IPS DF 6.9 (cell line): ENCODE data around the gene IL1R2.
"Not testable (repeated sequence)": the region's sequence is repeated elsewhere in the genome, so short reads cannot be mapped to it uniquely, and the experiment has no call there.

ENCODE experiments used
- DNase-seq: peaks from one replicate; pipeline ENCODE4 v3.0.0-alpha.2; 2013; ENCODE audit warnings: low read depth, low spot score
- H3K27ac ChIP-seq: one replicate; pipeline ENCODE4 v1.5.1; 2013; ENCODE audit warnings: low read length, control low read depth
- H3K27me3 ChIP-seq: 2 replicates; pipeline ENCODE4 v1.6.1; 2013; ENCODE audit warnings: mild to moderate bottlenecking, low read length; ENCODE audit not compliant: control insufficient read depth, insufficient read depth
- H3K36me3 ChIP-seq: 2 replicates; pipeline ENCODE4 v1.6.1; 2013; ENCODE audit warnings: low read length; ENCODE audit not compliant: control insufficient read depth, insufficient read depth
- H3K4me1 ChIP-seq: 2 replicates; pipeline ENCODE4 v1.6.1; 2013; ENCODE audit warnings: low read length; ENCODE audit not compliant: control insufficient read depth, insufficient read depth
- H3K4me3 ChIP-seq: 2 replicates; pipeline ENCODE4 v1.5.1; 2013; ENCODE audit warnings: mild to moderate bottlenecking, low read length
- H3K9me3 ChIP-seq: 2 replicates; pipeline ENCODE4 v1.6.1; 2013; ENCODE audit warnings: low read length, inconsistent platforms; ENCODE audit not compliant: control insufficient read depth, insufficient read depth
- WGBS: extraction: QIAGEN DNeasy Blood & Tissue Kit; methylation state at CpG from one replicate; pipeline ENCODE4 v1.1.7; 2013; ENCODE audit warnings: mixed read lengths, missing lambda C conversion rate; ENCODE audit not compliant: insufficient read length, insufficient coverage; 5-methylcytosine and 5-hydroxymethylcytosine counted together

The IL1R2 gene

DNA sequence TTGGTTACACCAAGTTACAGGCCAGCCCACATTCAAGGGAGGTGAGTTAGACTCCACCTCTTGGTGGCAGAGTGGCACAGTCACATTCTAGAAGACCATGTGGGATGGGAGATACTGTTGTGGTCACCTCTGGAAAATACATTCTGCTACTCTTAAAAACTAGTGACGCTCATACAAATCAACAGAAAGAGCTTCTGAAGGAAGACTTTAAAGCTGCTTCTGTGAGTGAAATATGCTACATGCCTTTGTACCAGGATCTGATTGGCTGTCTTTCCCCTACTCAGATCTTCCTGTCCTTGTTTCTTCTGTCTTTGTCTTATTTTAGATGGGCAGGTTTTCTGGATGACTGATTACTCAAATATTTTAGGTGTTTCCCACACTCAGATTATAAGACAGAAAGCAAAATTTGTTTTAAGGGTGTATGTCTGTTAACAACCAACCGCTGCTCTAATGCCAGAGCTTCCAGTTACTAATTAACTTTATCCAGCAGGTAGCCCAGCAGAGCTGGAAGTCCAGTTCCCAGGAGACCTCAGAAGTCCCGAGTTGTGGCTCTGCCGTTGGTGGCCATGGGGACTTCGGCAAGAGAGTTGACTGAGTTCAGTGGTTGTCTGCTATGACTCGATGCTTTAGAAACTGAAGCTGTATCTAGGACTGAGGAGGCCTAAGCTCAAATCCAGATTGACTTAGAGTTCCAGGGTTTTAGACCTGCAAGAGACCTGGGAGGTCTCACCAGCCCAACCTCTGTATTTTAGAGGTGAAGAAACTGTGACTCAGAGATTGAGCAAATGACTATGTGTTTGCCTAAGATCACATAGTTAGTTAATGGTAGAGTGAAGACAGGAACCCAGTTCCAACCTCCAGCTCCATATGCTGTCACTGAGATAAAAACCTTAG lies 7.4 kb downstream of the IL1R2 start:
- WGBS, result no CpG with 5 or more reads among the region's 6 CpGs
- Histone ChIP-seq H3K27me3 (no peaks in the 10 kb centered on the region), H3K9me3 (0 out of 2 replicates have a peak, but pooled peaks cover 2% of the 10 kb centered on the region), H3K4me3 (no peak overlapping the region), H3K4me1 (no peaks in the 10 kb centered on the region), H3K27ac (no peak overlapping the region), H3K36me3 (no peaks in the 10 kb centered on the region)
- no peak for DNase-seq

DNA sequence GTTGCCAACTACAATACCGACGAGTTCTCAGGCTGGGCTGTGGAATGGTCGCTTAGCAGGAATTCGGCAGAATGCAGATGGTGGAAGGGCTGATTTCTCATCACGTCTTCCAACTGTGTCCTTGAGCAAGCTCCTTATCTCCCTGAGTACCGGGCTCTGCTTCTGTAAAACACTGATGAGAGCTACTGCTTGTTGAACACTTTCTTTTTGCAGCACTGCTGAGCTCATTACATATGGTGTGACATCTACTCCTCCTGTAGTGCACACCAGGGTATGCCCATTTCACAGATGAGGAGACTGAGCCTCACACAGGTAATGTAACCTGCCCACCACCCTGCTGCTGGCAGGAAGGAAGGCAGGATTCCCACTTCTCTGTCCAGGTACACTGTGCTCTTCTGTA lies 8.3 kb downstream of the IL1R2 start:
- Histone ChIP-seq H3K27ac (no peak overlapping the region), H3K4me3 (no peak overlapping the region), H3K4me1 (no peaks in the 10 kb centered on the region), H3K9me3 (0 out of 2 replicates have a peak, but pooled peaks cover 2% of the 10 kb centered on the region), H3K27me3 (no peaks in the 10 kb centered on the region), H3K36me3 (no peaks in the 10 kb centered on the region)
- no CpG with 5 or more reads among the region's 6 CpGs for WGBS
- DNase-seq, result no peak

- DNase-seq, result no peak
- no CpG with 5 or more reads among the region's 7 CpGs for WGBS
- Histone ChIP-seq H3K4me3 (no peak overlapping the region), H3K27me3 (no peaks in the 10 kb centered on the region), H3K9me3 (0 out of 2 replicates have a peak, but pooled peaks cover 2% of the 10 kb centered on the region), H3K4me1 (peaks cover under 1% of the 10 kb centered on the region; the same call in 1 of the 2 replicates), H3K27ac (no peak overlapping the region), H3K36me3 (no peaks in the 10 kb centered on the region)
Observed at GRCh38 chr2:102000813-102001766, 9.3 kb downstream of the IL1R2 start.

DNA sequence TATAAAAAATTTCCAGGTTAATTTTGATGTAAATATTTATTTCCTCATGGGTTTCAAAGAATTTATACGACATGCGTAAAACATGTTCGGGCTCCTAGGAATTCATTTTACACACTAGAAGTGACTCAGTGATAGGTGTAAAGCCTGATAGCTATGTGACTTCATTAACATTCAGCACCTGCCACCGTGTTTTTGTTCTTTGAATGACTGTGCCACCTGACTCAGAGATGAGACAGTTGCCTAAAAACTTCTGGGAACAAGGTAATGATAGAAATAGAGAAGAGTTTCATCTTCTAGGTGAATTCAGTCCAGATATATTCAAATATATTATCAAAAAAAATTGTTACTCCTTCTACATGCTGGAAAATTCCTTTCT lies 10.0 kb downstream of the IL1R2 start:
- no peak for DNase-seq
- Histone ChIP-seq H3K9me3 (0 out of 2 replicates have a peak, but pooled peaks cover 2% of the 10 kb centered on the region), H3K4me3 (no peak overlapping the region), H3K4me1 (peaks cover 1% of the 10 kb centered on the region; the same call in 1 of the 2 replicates), H3K27ac (no peak overlapping the region), H3K36me3 (no peaks in the 10 kb centered on the region), H3K27me3 (no peaks in the 10 kb centered on the region)
- WGBS, result no CpG with 5 or more reads among the region's 4 CpGs

DNA sequence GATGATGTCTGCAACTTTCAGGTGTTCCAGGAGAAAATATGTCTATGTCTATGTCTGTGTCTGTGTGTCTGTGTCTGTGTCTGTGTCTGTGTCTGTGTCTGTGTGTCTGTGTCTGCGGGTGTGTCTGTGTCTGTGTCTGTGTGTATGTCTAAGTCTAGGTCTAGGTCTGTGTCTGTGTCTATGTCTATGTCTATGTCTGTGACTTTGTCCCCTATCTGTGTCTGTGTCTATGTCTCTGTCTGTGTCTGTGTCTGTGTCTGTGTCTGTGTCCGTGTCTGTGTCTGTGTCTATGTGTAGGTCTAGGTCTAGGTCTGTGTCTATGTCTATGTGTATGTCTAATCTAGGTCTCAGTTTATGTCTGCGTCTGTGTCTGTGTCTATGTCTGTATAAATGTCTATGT lies 10.5 kb downstream of the IL1R2 start:
- no peak overlapping the region for H3K27ac ChIP-seq
- WGBS, result no CpG with 5 or more reads among the region's 3 CpGs
- no peaks in the 10 kb centered on the region for H3K36me3 ChIP-seq
- 0 out of 2 replicates have a peak, but pooled peaks cover 2% of the 10 kb centered on the region for H3K9me3 ChIP-seq
- H3K4me3 ChIP-seq, result no peak overlapping the region
- no peak for DNase-seq
- no peaks in the 10 kb centered on the region for H3K27me3 ChIP-seq
- peaks cover 1% of the 10 kb centered on the region; the same call in 1 of the 2 replicates for H3K4me1 ChIP-seq

GRCh38 chr2:102002909-102003308 lies 11.1 kb downstream of the IL1R2 start:
- H3K27ac ChIP-seq, H3K27me3 ChIP-seq, H3K4me3 ChIP-seq, H3K9me3 ChIP-seq, DNase-seq, H3K4me1 ChIP-seq, H3K36me3 ChIP-seq: not testable (repeated sequence)
- no CpG with 5 or more reads among the region's 3 CpGs for WGBS

GRCh38 chr2:102003696-102004095 lies 11.9 kb downstream of the IL1R2 start:
- peaks cover 1% of the 10 kb centered on the region; the same call in 1 of the 2 replicates for H3K4me1 ChIP-seq
- H3K27me3 ChIP-seq, result no peaks in the 10 kb centered on the region
- no peak overlapping the region for H3K27ac ChIP-seq
- no CpG with 5 or more reads among the region's 3 CpGs for WGBS
- H3K9me3 ChIP-seq, result 0 out of 2 replicates have a peak, but pooled peaks cover 2% of the 10 kb centered on the region
- no peak for DNase-seq
- no peaks in the 10 kb centered on the region for H3K36me3 ChIP-seq
- no peak overlapping the region for H3K4me3 ChIP-seq

GRCh38 chr2:102004581-102004980 lies 12.8 kb downstream of the IL1R2 start:
- Histone ChIP-seq H3K9me3 (0 out of 2 replicates have a peak, but pooled peaks cover 2% of the 10 kb centered on the region), H3K27ac (no peak overlapping the region), H3K4me3 (no peak overlapping the region), H3K36me3 (no peaks in the 10 kb centered on the region), H3K4me1 (peaks cover 1% of the 10 kb centered on the region; the same call in 1 of the 2 replicates), H3K27me3 (no peaks in the 10 kb centered on the region)
- WGBS, result no CpG with 5 or more reads among the region's 2 CpGs
- no peak for DNase-seq

- H3K4me3 ChIP-seq, result no peak overlapping the region
- no CpG with 5 or more reads among the region's 4 CpGs for WGBS
- peaks cover 1% of the 10 kb centered on the region; the same call in 1 of the 2 replicates for H3K4me1 ChIP-seq
- 0 out of 2 replicates have a peak, but pooled peaks cover 2% of the 10 kb centered on the region for H3K9me3 ChIP-seq
- no peaks in the 10 kb centered on the region for H3K36me3 ChIP-seq
- H3K27me3 ChIP-seq, result no peaks in the 10 kb centered on the region
- no peak overlapping the region for H3K27ac ChIP-seq
- no peak for DNase-seq
Observed at GRCh38 chr2:102005449-102005848, 13.7 kb downstream of the IL1R2 start.
